GM12878 (cell line): ENCODE results near the gene ZNF619. TPM values are rescaled to one million over a fixed set of nuclear protein-coding genes. Genes with fewer than 3 reads are reported as not detected.

Experiments
- ATAC-seq: fragments of 200-7000 bp; cut with Tn5 transposase; 3 replicates; pipeline ENCODE4 v1.9.1; 2020; ENCODE audit warnings: mild to moderate bottlenecking, moderate library complexity
- BruUV-seq: library from RNA; stranded (reverse); fragments of 400-500 nt; replicated peaks from 2 replicates; lab custom pipeline; 2021; lab: Mats Ljungman, UMichigan
- CTCF ChIA-PET: fragments of 300-600 bp; sonication (Branson Sonifier 250); formaldehyde crosslinking; extraction: SDS; loops from one replicate; lab custom pipeline; 2021; ENCODE audit warnings: inconsistent platforms; lab: Yijun Ruan, JAX
- POLR2A ChIA-PET: fragments of 350-600 bp; formaldehyde crosslinking; extraction: SDS; loops from one replicate; lab custom pipeline; 2021; ENCODE audit warnings: inconsistent platforms; lab: Charles Lee
- RAD21 ChIA-PET: fragments of 300-600 bp; sonication (Branson Sonifier 250); formaldehyde crosslinking; loops from one replicate; lab custom pipeline; 2023; ENCODE audit warnings: antibody characterized with exemption; ENCODE audit not compliant: unreplicated experiment; lab: Charles Lee
- SMC1A ChIA-PET: fragments of 300-600 bp; sonication (Branson Sonifier 250); formaldehyde crosslinking; loops from one replicate; lab custom pipeline; 2023; ENCODE audit not compliant: unreplicated experiment, uncharacterized antibody; lab: Charles Lee
- DNase-seq: peaks from one replicate; pipeline ENCODE4 v3.0.0-alpha.2; 2011; ENCODE audit warnings: low read depth, low spot score
- FAIRE-seq: peaks from 3 replicates; lab custom pipeline; 2011; peaks lifted over from hg19 to GRCh38; lab: Jason Lieb, UNC
- H2AFZ ChIP-seq: 2 replicates; pipeline ENCODE4 v1.6.0; 2011; ENCODE audit warnings: low read depth, low read length, control low read depth; ENCODE audit not compliant: control insufficient read depth
- H3K27ac ChIP-seq: 2 replicates; pipeline ENCODE4 v1.5.1; 2011; ENCODE audit warnings: control low read depth; ENCODE audit not compliant: control insufficient read depth, insufficient read depth
- H3K27me3 ChIP-seq, 2 experiments: replicated peaks in 1 of 2; 2 replicates each; pipeline versions ENCODE4 v1.6.0 to v1.6.1; 2011; ENCODE audit warnings: low read length in 1 of 2; ENCODE audit not compliant: control insufficient read depth in 2 of 2, insufficient read depth in 2 of 2
- H3K36me3 ChIP-seq, 2 experiments: 2 replicates each; pipeline ENCODE4 v1.5.1; 2011; ENCODE audit warnings: low read length in 1 of 2; ENCODE audit not compliant: control insufficient read depth in 2 of 2, insufficient read depth in 2 of 2
- H3K4me1 ChIP-seq: 2 replicates; pipeline ENCODE4 v1.6.1; 2011; ENCODE audit warnings: mild to moderate bottlenecking, low read length, moderate library complexity, mixed read lengths; ENCODE audit not compliant: control insufficient read depth, insufficient read depth
- H3K4me2 ChIP-seq: 2 replicates; pipeline ENCODE4 v1.6.0; 2011; ENCODE audit warnings: control low read depth; ENCODE audit not compliant: control insufficient read depth, insufficient read depth
- H3K4me3 ChIP-seq: fragments of 200-600 bp; sonication (generic); 2 replicates; pipeline ENCODE4 v1.5.1; 2016
- H3K79me2 ChIP-seq: 2 replicates; pipeline ENCODE4 v1.6.0; 2011; ENCODE audit warnings: low read length; ENCODE audit not compliant: control insufficient read depth, insufficient read depth
- H3K9ac ChIP-seq: 2 replicates; pipeline ENCODE4 v1.8.0; 2011; ENCODE audit warnings: low read length, control low read depth, mixed read lengths; ENCODE audit not compliant: control insufficient read depth, insufficient read depth
- H3K9me3 ChIP-seq: replicated peaks from 3 replicates; pipeline ENCODE4 v1.5.1; 2011; ENCODE audit warnings: mild to moderate bottlenecking, low read length; ENCODE audit not compliant: control insufficient read depth, insufficient read depth
- H4K20me1 ChIP-seq: 2 replicates; pipeline ENCODE4 v1.6.0; 2011; ENCODE audit not compliant: control insufficient read depth, insufficient read depth
- CBFB ChIP-seq: IDR thresholded peaks from 2 replicates; pipeline ENCODE4 v1.6.1; 2016; ENCODE audit warnings: antibody characterized with exemption, low read depth
- GABPA ChIP-seq: IDR thresholded peaks from 2 replicates; pipeline ENCODE4 v1.6.1; 2014; ENCODE audit warnings: antibody characterized with exemption, low read depth, mild to moderate bottlenecking, inconsistent platforms
- IKZF1 ChIP-seq: fragments of 450-650 bp; conservative IDR thresholded peaks from 2 replicates; pipeline ENCODE4 v1.6.1; 2017; ENCODE audit warnings: antibody characterized with exemption, mild to moderate bottlenecking
- IRF5 ChIP-seq: fragments of 450-650 bp; IDR thresholded peaks from 2 replicates; pipeline ENCODE4 v1.6.1; 2017; ENCODE audit warnings: borderline replicate concordance
- KAT2A ChIP-seq: conservative IDR thresholded peaks from 2 replicates; pipeline ENCODE4 v1.6.1; 2011; ENCODE audit warnings: low read depth, low read length; ENCODE audit not compliant: control insufficient read depth
- MYC ChIP-seq: IDR thresholded peaks from 2 replicates; pipeline ENCODE4 v1.6.1; 2011; ENCODE audit warnings: mild to moderate bottlenecking, low read length, moderate library complexity, inconsistent platforms; ENCODE audit not compliant: insufficient read depth, insufficient replicate concordance, insufficient read length, severe bottlenecking
- NBN ChIP-seq: fragments of 450-650 bp; IDR thresholded peaks from 2 replicates; pipeline ENCODE4 v1.6.1; 2016
- NFIC ChIP-seq: IDR thresholded peaks from 2 replicates; pipeline ENCODE4 v1.6.1; 2012; ENCODE audit warnings: low read depth, mild to moderate bottlenecking, inconsistent platforms, low read length, moderate library complexity
- NR2F1 ChIP-seq: fragments of 450-650 bp; conservative IDR thresholded peaks from 2 replicates; pipeline ENCODE4 v1.6.1; 2017; ENCODE audit warnings: mild to moderate bottlenecking
- PAX5 ChIP-seq: IDR thresholded peaks from 2 replicates; pipeline ENCODE4 v1.6.1; 2011; ENCODE audit warnings: low read depth, low read length, borderline replicate concordance
- POLR2AphosphoS2 ChIP-seq: IDR thresholded peaks from 2 replicates; pipeline ENCODE4 v1.6.1; 2011; ENCODE audit warnings: low read depth, mild to moderate bottlenecking, low read length, improper control_type of control experiment, moderate library complexity
- RUNX3 ChIP-seq: IDR thresholded peaks from 2 replicates; pipeline ENCODE4 v1.6.1; 2012; ENCODE audit warnings: low read length, inconsistent platforms
- SIN3A ChIP-seq: IDR thresholded peaks from 2 replicates; pipeline ENCODE4 v1.6.1; 2012; ENCODE audit warnings: low read depth, low read length, improper control_type of control experiment
- SMAD1 ChIP-seq: fragments of 450-650 bp; IDR thresholded peaks from 2 replicates; pipeline ENCODE4 v1.6.1; 2018; ENCODE audit warnings: mild to moderate bottlenecking, low read depth; ENCODE audit not compliant: partially characterized antibody
- SMAD5 ChIP-seq: IDR thresholded peaks from 2 replicates; pipeline ENCODE4 v1.6.1; 2016; ENCODE audit warnings: antibody characterized with exemption, low read depth
- SMARCA5 ChIP-seq: fragments of 450-650 bp; IDR thresholded peaks from 2 replicates; pipeline ENCODE4 v1.6.1; 2017; ENCODE audit warnings: mild to moderate bottlenecking
- SPI1 ChIP-seq: IDR thresholded peaks from 2 replicates; pipeline ENCODE4 v1.6.1; 2011; ENCODE audit warnings: low read depth, mild to moderate bottlenecking, low read length, moderate library complexity, borderline replicate concordance; ENCODE audit not compliant: insufficient read depth
- SREBF1 ChIP-seq: IDR thresholded peaks from 2 replicates; pipeline ENCODE4 v1.6.1; 2012; ENCODE audit warnings: mild to moderate bottlenecking, low read length
- TCF3 ChIP-seq: IDR thresholded peaks from 2 replicates; pipeline ENCODE4 v1.6.1; 2012; ENCODE audit warnings: low read depth, mild to moderate bottlenecking, low read length, borderline replicate concordance; ENCODE audit not compliant: insufficient read depth
- ZNF207 ChIP-seq: fragments of 450-650 bp; IDR thresholded peaks from 2 replicates; pipeline ENCODE4 v1.6.1; 2014; ENCODE audit warnings: antibody characterized with exemption, mild to moderate bottlenecking, borderline replicate concordance
- WGBS: methylation state at CpG from one replicate; pipeline ENCODE4 v1.1.6; 2016; ENCODE audit warnings: low lambda C conversion rate; ENCODE audit not compliant: insufficient replicate concordance, insufficient coverage; ENCODE audit errors: missing lambda C conversion rate; 5-methylcytosine and 5-hydroxymethylcytosine counted together
- in situ Hi-C: fragments of 300-500 bp; cut with MboI; formaldehyde crosslinking; loops from 9 replicates; pipeline ENCODE4 v1.14.3; 2018; ENCODE audit warnings: mixed read lengths
- intact Hi-C: fragments of 100-400 bp; cut with micrococcal nuclease; formaldehyde crosslinking; loops from one replicate; pipeline ENCODE4 v1.14.2; 2022; ENCODE audit not compliant: unreplicated experiment
- polyA plus RNA-seq, 11 experiments: library from polyadenylated mRNA; depleted of rRNA in 4 of 11; unstranded in 6 of 11; stranded (reverse) in 5 of 11; fragments of >200 nt; fragmentation: Nextera tagmentation in 4 of 11; fragmentation: Illumina TruSeq in 1 of 11; extraction: Ambion mirVana in 4 of 11; extraction: Trizol in 1 of 11; gene quantifications; 1 replicate in 1 of 11; 2 replicates in 10 of 11; pipeline versions ENCODE4 v1.2.1 to v1.2.3, GENCODE V29; 2011 to 2016; ENCODE audit warnings: inconsistent platforms in 2 of 11, missing spikeins in 2 of 11, low read depth in 1 of 11
- total RNA-seq, 4 experiments: library from RNA; depleted of rRNA in 3 of 4; stranded (reverse); fragments of >200 nt in 3 of 4; fragmentation: Illumina TruSeq in 1 of 4; extraction: Trizol in 1 of 4; gene quantifications; 2 replicates each; pipeline versions ENCODE4 v1.2.1 to v1.2.3, GENCODE V29; 2013 to 2021
- TF ChIP-seq, protein P1 (sequence below): fragments of 450-650 bp; IDR thresholded peaks from 2 replicates; pipeline ENCODE4 v1.6.1; 2017; ENCODE audit warnings: mild to moderate bottlenecking, low read depth, inconsistent platforms; ENCODE audit not compliant: poor library complexity, severe bottlenecking

The ZNF619 gene
- total and polyA plus RNA-seq, 10 of the 15 experiments (the other 5 are each of a cell fraction or from before 2014, with no cell fraction given), result 0.42 to 7.5 (median 3.7) TPM

- H3K9ac ChIP-seq, result peak within 1 kb of the TSS; percentile 89
- H3K79me2 ChIP-seq, result peaks cover 8% of the 10 kb centered on the region
- RAD21 ChIA-PET, result interaction anchor here (1.0 to 1.5 kb wide), 4 partner anchors 19 to 67 kb away, joined by 3 to 4 read pairs (median 3); partner anchors contain the start of genes RPL14 and ZNF620
- H3K4me3 ChIP-seq, result peak within 1 kb of the TSS; percentile 95
- no peaks in the 10 kb centered on the region for H3K9me3 ChIP-seq
- WGBS, result 1% methylated on average over 48 of the region's 59 CpGs
- peak within 1 kb of the TSS; percentile 85 for H2AFZ ChIP-seq
- in situ Hi-C loops, result no loop called here
- no peaks in the 10 kb centered on the region for H3K27me3 ChIP-seq
- ATAC-seq (peak; percentile 98), FAIRE-seq (peak; percentile 7), DNase-seq (peak; percentile 43)
- intact Hi-C loops, result loop anchor here (5.0 kb wide), 3 partner anchors 47 to 197 kb away; partner anchors contain the start of gene ZNF619
- peak within 1 kb of the TSS; percentile 73 for H3K27ac ChIP-seq
- no peaks in the 10 kb centered on the region for H4K20me1 ChIP-seq
- H3K36me3 ChIP-seq, result no peaks in the 10 kb centered on the region
- H3K4me1 ChIP-seq, result no peaks in the 10 kb centered on the region
- no TSS peak for BruUV-seq
- SMC1A ChIA-PET, result interaction anchor here (0.9 to 1.3 kb wide), 3 partner anchors 9 to 48 kb away, joined by 3 to 4 read pairs (median 4); partner anchors contain the start of gene ZNF619
- peak within 1 kb of the TSS; percentile 77 for H3K4me2 ChIP-seq
- CTCF ChIA-PET, result interaction anchor here (0.6 to 2.2 kb wide), 7 partner anchors 8 to 67 kb away, joined by 3 to 16 read pairs (median 5); partner anchors contain the start of genes RPL14, ZNF619 and ZNF620
- POLR2A ChIA-PET, result interaction anchor here (0.8 to 2.3 kb wide), 5 partner anchors 12 to 67 kb away, joined by 3 to 12 read pairs (median 5); partner anchors contain the start of genes RPL14, ZNF619 and ZNF620
- TF ChIP-seq MYC, result peak; percentile 77
- peak; percentile 18; the same call in 1 of the 2 replicates for TF ChIP-seq SPI1
- TF ChIP-seq IKZF1, result peak; percentile 61
- TF ChIP-seq NFIC, result no peak
- TF ChIP-seq CBFB, result peak; percentile 70
- TF ChIP-seq IRF5, result no peak
- TF ChIP-seq SREBF1, result 0 out of 2 replicates have a peak, but pooled peaks have one; percentile 32
- peak; percentile 22; the same call in 1 of the 2 replicates for TF ChIP-seq SMARCA5
- TF ChIP-seq RUNX3, result no peak; the same call in 1 of the 2 replicates
- TF ChIP-seq GABPA, result peak; percentile 69
- TF ChIP-seq, protein P1, sequence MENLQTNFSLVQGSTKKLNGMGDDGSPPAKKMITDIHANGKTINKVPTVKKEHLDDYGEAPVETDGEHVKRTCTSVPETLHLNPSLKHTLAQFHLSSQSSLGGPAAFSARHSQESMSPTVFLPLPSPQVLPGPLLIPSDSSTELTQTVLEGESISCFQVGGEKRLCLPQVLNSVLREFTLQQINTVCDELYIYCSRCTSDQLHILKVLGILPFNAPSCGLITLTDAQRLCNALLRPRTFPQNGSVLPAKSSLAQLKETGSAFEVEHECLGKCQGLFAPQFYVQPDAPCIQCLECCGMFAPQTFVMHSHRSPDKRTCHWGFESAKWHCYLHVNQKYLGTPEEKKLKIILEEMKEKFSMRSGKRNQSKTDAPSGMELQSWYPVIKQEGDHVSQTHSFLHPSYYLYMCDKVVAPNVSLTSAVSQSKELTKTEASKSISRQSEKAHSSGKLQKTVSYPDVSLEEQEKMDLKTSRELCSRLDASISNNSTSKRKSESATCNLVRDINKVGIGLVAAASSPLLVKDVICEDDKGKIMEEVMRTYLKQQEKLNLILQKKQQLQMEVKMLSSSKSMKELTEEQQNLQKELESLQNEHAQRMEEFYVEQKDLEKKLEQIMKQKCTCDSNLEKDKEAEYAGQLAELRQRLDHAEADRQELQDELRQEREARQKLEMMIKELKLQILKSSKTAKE, result no peak
- no peak for TF ChIP-seq SMAD1
- TF ChIP-seq PAX5, result no peak
- TF ChIP-seq NR2F1, result peak; percentile 61; the same call in 1 of the 2 replicates
- peak; percentile 60; the same call in 1 of the 2 replicates for TF ChIP-seq SMAD5
- 0 out of 2 replicates have a peak, but pooled peaks have one; percentile 66 for TF ChIP-seq NBN
- TF ChIP-seq KAT2A, result no peak
- peak; percentile 88; the same call in 1 of the 2 replicates for TF ChIP-seq SIN3A
- peak; percentile 80; the same call in 1 of the 2 replicates for TF ChIP-seq TCF3
- TF ChIP-seq ZNF207, result no peak; the same call in 1 of the 2 replicates
- TF ChIP-seq POLR2AphosphoS2, result peak; percentile 84
Observed at GRCh38 chr3:40524568-40525285, 47.8 kb downstream of the ZNF619 start, which contains the start of gene ZNF621. TSS of gene ZNF621 (plus strand) at chr3:40524960. CDS start at chr3:40525841, 881 bp downstream.
